ENCODE measurements around the gene HMGA1. TPM values are rescaled to one million over a fixed set of nuclear protein-coding genes. Genes with fewer than 3 reads are reported as not detected.

HMGA1 gene
- total and polyA plus RNA-seq, 10 of the 15 experiments (the other 5 are each of a cell fraction or from before 2014, with no cell fraction given): 13.4 to 885 (median 508) TPM

GRCh38 chr6:34237722-34238584 is 1.3 kb downstream of the HMGA1 start (continued):
- no peak for TF ChIP-seq ZZZ3 (IDR thresholded peaks at IDR 0.05; ENCODE audit: control insufficient read depth, insufficient read length, low read depth)
- no peak for TF ChIP-seq SMC3 (IDR thresholded peaks at IDR 0.05; ENCODE audit: borderline replicate concordance, low read length)
- TF ChIP-seq USF2 (IDR thresholded peaks at IDR 0.05; ENCODE audit: borderline replicate concordance, low read depth, low read length): no peak
- no peak for TF ChIP-seq PAX8 (IDR thresholded peaks at IDR 0.05)
- TF ChIP-seq MEF2A (IDR thresholded peaks at IDR 0.05; ENCODE audit: insufficient read depth, low read depth, low read length): 0 out of 2 replicates have a peak, but pooled peaks have one; percentile 41
- no peak for TF ChIP-seq YBX1 (IDR thresholded peaks at IDR 0.05)
- TF ChIP-seq NR2C1 (IDR thresholded peaks at IDR 0.05): no peak
- no peak for TF ChIP-seq MYB (IDR thresholded peaks at IDR 0.05; ENCODE audit: borderline replicate concordance, low read depth, low read length)
- TF ChIP-seq ZSCAN29 (IDR thresholded peaks at IDR 0.05): peak; percentile 45
- no peak for TF ChIP-seq TARDBP (IDR thresholded peaks at IDR 0.05; ENCODE audit: borderline replicate concordance)
- TF ChIP-seq TCF7 (IDR thresholded peaks at IDR 0.05; ENCODE audit: borderline replicate concordance): no peak
- no peak for TF ChIP-seq USF1 (IDR thresholded peaks at IDR 0.05; ENCODE audit: borderline replicate concordance, extremely low read length, insufficient read depth, low read depth, low read length)
- TF ChIP-seq IRF4 (IDR thresholded peaks at IDR 0.05; ENCODE audit: low read depth, low read length): no peak
- TF ChIP-seq CTCF (IDR thresholded peaks at IDR 0.05 in 2 of 3, conservative IDR thresholded peaks at IDR 0.05 in 1 of 3; ENCODE audit: control insufficient read depth in 2 of 3, extremely low read depth in 1 of 3, insufficient read depth in 1 of 3, low read depth in 3 of 3, low read length in 3 of 3): peak in 2 of 3 experiments; percentile 33 to 39; a peak in 3 of 6 replicates
- TF ChIP-seq NR2C2 (IDR thresholded peaks at IDR 0.05; ENCODE audit: borderline replicate concordance, control insufficient read depth, insufficient read length, low read depth): no peak
- TF ChIP-seq NFXL1 (IDR thresholded peaks at IDR 0.05; ENCODE audit: borderline replicate concordance): no peak
- TF ChIP-seq ZNF207 (IDR thresholded peaks at IDR 0.05; ENCODE audit: borderline replicate concordance): peak; percentile 21; the same call in 1 of the 2 replicates
- peak; percentile 69; the same call in 1 of the 2 replicates for TF ChIP-seq PAX5 (IDR thresholded peaks at IDR 0.05; ENCODE audit: borderline replicate concordance, low read depth, low read length)
- TF ChIP-seq FOXM1 (IDR thresholded peaks at IDR 0.05; ENCODE audit: low read depth, low read length): no peak
- TF ChIP-seq SRF (IDR thresholded peaks at IDR 0.05; ENCODE audit: low read depth in 2 of 2, low read length in 2 of 2): no peak
- no peak for TF ChIP-seq IRF3 (IDR thresholded peaks at IDR 0.05)
- TF ChIP-seq RAD51 (IDR thresholded peaks at IDR 0.05): no peak
- TF ChIP-seq RB1 (IDR thresholded peaks at IDR 0.05; ENCODE audit: borderline replicate concordance): peak; percentile 94; the same call in 1 of the 2 replicates
- TF ChIP-seq ATF3 (IDR thresholded peaks at IDR 0.05; ENCODE audit: borderline replicate concordance, extremely low read depth, low read depth, low read length): no peak
- no peak for TF ChIP-seq JUND (IDR thresholded peaks at IDR 0.05; ENCODE audit: low read depth, low read length)
- TF ChIP-seq DPF2 (IDR thresholded peaks at IDR 0.05): peak; percentile 75; the same call in 1 of the 2 replicates

Data from GM12878 (cell line).